Ammon's horn (tissue), 1 donor: Measurements from ENCODE around the gene TANGO2.

Experiments used
- DNase-seq: peaks from one replicate; pipeline ENCODE4 v3.0.0-alpha.2; 2016; ENCODE audit warnings: low spot score

TANGO2 gene

GRCh38 chr22:20013382-20013871, 7.5 kb upstream of the TANGO2 start:
- peak; percentile 78 for DNase-seq

- no peak for DNase-seq
These were observed 6.3 kb upstream of the TANGO2 start for GRCh38 chr22:20014526-20015186.

DNA sequence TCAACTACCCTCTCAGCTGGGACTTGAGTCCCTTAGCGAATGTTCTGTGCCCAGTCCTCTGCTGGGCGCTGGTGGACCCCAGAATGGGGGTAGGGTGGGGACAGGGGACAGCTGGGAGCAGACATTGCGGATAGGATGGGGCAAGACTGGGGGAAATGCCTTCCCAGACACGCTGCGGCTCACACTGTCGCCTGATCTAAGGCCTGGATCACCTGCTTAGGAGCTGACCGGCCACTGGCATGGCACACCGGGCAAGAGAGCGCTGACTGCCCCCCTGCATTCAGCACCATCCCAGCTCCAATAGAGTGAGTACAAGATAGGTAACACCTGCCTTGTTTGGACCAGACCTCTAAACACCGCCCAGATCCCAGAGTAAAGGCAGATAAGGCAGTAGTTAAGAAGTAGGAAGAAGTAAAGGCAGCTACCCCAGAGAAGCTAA, 5.7 kb upstream of the TANGO2 start:
- DNase-seq, result no peak

DNA sequence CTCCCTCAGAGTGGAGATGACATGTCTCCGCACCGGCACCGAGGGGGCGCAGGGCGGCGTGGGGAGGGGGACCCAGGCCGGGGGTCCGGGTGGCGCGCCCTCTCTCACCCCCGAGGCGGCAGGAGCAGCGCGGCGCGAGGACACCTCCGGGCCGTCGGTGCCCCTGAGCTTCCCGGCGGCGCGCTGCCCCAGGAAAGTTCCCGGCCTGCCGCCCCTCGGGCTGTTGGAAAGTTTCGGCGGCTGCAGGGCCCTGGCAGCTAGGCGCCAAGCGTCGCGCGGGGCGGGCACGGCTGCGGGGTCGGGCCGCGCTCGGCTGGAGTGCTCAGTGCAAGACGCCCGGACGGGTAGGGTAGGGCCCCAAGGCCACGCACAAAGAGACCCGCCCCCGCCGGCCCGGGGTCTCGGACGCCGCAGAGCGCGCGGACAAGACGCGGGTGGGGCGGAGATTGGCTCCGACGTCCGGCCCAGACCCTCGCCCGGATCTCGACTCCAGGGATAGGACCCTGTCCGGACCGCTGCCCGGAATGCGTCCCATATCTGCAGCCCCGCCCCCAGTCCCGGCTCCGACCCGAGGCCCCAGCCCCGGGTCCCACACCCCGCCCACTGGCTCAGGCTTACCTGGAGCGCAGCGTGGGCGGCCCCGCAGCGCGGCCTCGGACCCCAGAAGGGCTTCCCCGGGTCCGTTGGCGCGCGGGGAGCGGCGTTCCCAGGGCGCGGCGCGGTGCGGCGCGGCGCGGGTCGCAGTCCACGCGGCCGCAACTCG, 4.8 kb upstream of the TANGO2 start:
- DNase-seq, result no peak

DNA sequence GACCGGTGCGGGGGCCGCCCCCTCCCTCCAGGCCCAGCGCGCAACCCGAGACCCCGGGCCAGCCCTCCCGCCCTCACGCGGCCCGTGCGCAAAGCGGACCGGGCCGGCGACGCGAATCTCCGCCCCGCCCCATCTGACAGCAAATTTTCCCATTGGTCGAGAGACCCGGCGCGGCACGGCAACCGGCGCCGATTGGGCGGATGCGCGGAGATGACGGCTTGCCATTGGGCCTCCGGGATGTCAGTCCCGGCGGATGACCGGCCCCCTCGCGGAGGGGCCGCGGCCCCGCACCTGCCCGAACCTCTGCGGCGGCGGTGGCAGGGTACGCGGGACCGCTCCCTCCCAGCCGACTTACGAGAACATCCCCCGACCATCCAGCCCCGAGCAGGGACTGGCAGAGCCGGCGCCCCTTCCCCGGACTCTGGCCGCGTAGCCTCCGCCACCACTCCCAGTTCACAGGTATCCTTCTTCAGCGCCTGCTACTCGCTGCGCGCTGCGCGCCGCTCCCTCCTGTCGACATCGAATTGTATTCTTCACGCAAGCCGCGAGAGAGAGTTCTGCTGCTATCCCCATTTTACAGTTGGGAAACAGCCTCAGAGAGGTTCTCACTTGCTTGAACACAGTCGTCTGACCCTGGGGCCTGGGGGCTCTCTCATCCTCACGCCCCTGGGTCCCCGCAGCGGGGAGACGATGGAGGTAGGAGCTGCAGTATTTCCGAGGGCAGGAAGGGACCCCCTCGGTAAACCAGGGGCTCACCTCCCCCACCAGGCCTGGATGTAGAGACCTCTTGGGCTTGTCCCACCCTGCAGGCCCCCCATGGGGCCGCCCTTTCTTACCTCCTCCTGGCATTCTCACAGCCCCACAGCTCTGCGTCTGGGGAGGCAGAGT, 3.9 kb upstream of the TANGO2 start, which contains the start of gene ARVCF:
Gene ARVCF, minus strand, starts transcription at position 90 of the 888 bp plus-strand sequence. CDS start 26,029 bp downstream, outside the sequence.
- peak; percentile 92 for DNase-seq

GRCh38 chr22:20017622-20017958, 3.3 kb upstream of the TANGO2 start:
- DNase-seq, result no peak

- DNase-seq, result no peak
These were observed 2.9 kb upstream of the TANGO2 start for GRCh38 chr22:20018001-20018400.

DNA sequence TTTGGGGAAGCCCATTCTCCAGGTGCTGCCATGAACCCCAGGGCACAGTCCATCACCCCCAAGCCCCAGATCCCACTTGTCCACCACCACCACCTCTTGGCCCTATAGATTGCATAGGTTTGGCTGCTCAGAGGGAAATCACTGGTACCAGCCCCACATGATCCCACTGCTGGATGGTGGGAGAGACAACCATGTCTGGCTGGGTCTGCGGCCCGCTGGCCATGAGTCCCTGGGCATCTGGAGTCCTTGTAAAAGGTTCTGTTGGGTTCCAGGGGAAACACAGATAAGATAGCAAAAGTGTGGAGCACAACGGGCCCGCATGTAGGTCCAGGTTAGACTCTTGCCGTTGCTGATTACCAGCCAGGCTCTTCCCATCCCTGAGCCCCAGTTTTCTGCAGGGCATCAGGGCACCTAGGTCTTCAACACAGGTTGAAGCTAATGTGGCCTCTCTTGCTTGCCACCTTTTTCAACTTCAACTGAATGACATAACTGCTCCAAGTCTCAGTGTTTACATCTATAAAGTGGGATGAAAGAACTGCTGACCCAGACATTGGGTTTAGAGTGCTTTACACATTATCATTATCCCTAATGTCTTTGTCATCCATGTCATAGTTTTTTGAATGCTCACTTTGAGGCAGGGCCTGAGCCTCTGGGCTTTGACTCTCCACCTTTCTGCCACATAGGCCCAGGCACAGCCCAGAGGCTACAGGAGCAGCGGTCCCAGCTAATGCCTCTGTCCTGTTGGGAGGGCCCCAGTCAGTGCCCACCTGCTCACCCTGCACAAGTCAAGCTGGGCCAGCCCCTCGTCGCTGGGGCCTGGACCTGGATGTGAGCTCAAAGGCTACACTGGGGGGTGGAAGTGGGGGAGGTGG, 1.0 kb upstream of the TANGO2 start:
- no peak for DNase-seq

DNA sequence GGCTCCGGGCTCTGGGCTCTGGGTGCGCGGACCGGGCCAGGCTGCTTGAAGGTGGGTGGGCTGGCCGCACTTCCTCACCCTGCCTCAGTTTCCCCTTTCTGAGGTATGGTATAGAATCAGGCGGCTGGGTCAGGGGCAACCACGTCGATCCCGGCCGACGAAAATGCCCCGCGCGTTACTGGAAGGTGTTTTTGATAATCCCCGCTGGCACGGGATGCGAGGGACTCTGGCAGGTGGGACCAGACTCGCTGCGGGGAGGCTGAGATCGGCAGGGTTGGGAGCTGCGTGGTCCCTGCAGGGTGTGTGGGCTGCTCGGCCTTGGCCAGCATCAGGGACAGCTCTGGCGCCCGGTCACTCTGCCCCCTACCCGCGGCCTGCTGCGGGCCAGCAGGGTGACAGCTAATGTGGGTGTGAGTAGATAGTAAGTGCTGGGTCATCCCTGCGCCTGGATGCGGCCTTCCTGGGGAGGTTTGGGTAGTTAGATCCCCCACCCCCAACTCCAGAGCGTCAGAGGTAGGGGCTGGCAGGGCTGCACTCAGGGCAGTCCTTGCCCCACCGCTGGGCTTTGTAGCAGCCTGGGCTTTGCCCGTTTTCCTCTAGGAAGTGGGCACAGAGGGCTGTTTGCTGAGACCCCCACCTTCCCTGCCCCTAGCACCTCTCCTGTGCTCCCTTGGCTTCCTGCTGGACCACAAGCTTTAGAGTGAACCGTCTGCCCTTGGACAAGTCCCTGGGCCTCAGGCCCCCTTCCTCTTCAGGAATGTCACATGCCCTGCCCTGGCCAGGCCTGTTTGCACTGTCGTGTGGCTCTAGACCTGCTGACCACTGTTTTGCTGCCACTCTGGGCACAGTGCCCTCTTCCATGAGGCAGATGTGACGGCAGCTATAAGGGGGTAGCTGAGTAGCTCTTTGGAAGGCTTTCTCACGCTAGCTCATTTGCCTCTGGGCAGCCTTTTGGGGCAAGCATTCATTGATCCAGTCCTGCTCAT, 579 bp downstream of the TANGO2 start:
- peak; percentile 92 for DNase-seq

DNA sequence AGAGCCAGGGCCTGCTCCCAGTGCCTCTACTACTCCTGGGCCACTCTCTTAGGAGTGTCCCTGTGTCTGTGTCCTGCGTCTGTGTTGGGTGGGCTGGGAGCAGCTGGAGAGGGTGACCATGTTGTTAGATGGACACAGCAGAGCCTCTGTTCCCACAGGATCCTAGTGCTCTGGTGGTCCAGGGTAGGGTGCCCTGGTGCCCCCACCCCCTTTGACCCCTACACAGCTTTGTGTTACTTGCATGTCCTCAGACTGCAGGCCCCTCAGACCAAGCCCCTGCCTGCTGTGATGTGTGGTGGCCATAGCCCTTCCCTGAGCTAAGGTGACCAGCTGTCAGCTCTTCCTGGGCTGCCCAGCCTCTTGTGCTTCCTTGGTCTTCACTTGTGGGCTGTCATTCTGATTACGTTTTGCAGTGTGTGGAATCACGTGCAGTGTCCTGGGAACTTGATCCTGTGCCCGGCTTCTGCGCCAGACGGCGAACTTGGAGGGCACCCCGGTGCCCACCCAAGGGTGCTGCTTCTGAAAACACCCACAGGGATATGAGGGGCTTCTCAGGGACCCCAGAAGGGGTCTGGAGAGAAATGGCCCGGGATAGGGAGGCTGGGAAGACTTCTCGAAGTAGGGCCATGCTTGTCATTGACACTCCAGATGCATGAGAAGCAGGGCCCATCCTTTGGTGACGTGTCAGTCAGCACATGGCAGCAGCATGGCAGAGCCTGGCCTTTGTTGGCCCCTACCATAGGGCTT, 1.5 kb downstream of the TANGO2 start:
- no peak for DNase-seq

GRCh38 chr22:20022978-20023613, 2.2 kb downstream of the TANGO2 start:
- no peak for DNase-seq

DNA sequence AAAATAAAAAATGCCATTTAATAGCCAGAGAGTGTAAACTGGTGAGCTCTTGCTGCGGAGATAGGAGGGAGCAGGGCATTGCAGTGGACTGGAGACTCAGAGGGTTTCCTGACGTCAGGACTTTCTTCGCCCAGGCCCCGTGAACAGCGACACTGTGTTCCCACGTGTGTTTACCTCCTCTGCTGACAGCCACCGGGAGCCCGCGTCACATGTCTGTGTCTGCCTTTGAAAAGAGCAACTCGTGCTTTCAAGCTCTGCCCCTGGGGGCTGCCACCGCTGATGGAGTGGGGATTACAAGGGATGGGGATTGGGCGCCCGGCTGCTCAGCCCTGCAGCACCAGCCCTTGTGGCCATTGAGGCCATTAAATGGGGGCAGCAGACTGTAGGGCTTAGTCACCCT, 3.3 kb downstream of the TANGO2 start:
- DNase-seq, result no peak

GRCh38 chr22:20024650-20025397, 3.9 kb downstream of the TANGO2 start:
- DNase-seq, result no peak

GRCh38 chr22:20025401-20026203, 4.7 kb downstream of the TANGO2 start:
- peak; percentile 1 for DNase-seq

- peak; percentile 81 for DNase-seq
These were observed 5.4 kb downstream of the TANGO2 start for GRCh38 chr22:20026204-20026908.

GRCh38 chr22:20026996-20027601, 6.2 kb downstream of the TANGO2 start:
- DNase-seq, result peak; percentile 1
